Mucosa of descending colon (tissue), 3 donors: ENCODE results near the gene CDKL1. TPM values are rescaled to one million over a fixed set of nuclear protein-coding genes. Genes with fewer than 3 reads are reported as not detected.

Source experiments
- ATAC-seq: fragments of 200-7000 bp; cut with Tn5 transposase; one replicate; pipeline ENCODE4 v1.9.1; 2020; ENCODE audit warnings: mild to moderate bottlenecking, moderate library complexity
- DNase-seq, 3 donors: peaks; one replicate each; pipeline ENCODE4 v3.0.0-alpha.2; 2020
- H3K36me3 ChIP-seq: fragments of 200-600 bp; one replicate; pipeline ENCODE4 v1.8.0; 2021; ENCODE audit warnings: low read depth, mild to moderate bottlenecking
- H3K4me1 ChIP-seq: fragments of 200-600 bp; one replicate; pipeline ENCODE4 v1.8.0; 2021; ENCODE audit warnings: low read depth, mild to moderate bottlenecking
- H3K4me3 ChIP-seq: fragments of 200-600 bp; one replicate; pipeline ENCODE4 v1.8.0; 2021; ENCODE audit warnings: mild to moderate bottlenecking
- H3K9me3 ChIP-seq: fragments of 200-600 bp; one replicate; pipeline ENCODE4 v1.8.0; 2021; ENCODE audit warnings: mild to moderate bottlenecking
- intact Hi-C, 2 donors: fragments of 100-400 bp; cut with DNase I in 1 of 2; cut with micrococcal nuclease in 1 of 2; formaldehyde crosslinking; loops; one replicate each; pipeline versions ENCODE4 v1.11.0 to v1.11.1; 2022; cut with DNase I, micrococcal nuclease
- total RNA-seq, 3 donors: library from RNA; stranded (reverse); fragmentation: NEBNext Ultra II Directional in 2 of 3; extraction: Animal tissue kit (Norgen Biotek cat#: 25700) in 2 of 3; gene quantifications; one replicate each; pipeline versions ENCODE4 v1.2.1 to v1.2.4, GENCODE V29; 2021 to 2023
- TF ChIP-seq, protein P1 (sequence below): fragments of 200-600 bp; IDR thresholded peaks from one replicate; pipeline ENCODE4 v1.8.0; 2022; ENCODE audit warnings: antibody characterized with exemption, mild to moderate bottlenecking
- donor health status: DM: no; HTN: no; CAD: no; lungs with moderate emphysema.
- donor health status: DM: no; HTN: no; CAD: no.
- donor health status: DM: no; HTN: yes; CAD: no.

Gene CDKL1
- total RNA-seq, 3 donors from 2014 or later = 31.0 to 70.4 (median 53.5) TPM

- ATAC-seq (no peak), DNase-seq (no peak)
- Histone ChIP-seq H3K4me1 (peaks cover 3% of the 10 kb centered on the region), H3K9me3 (no peaks in the 10 kb centered on the region), H3K4me3 (no peak overlapping the region), H3K36me3 (no peaks in the 10 kb centered on the region)
- TF ChIP-seq, protein P1, sequence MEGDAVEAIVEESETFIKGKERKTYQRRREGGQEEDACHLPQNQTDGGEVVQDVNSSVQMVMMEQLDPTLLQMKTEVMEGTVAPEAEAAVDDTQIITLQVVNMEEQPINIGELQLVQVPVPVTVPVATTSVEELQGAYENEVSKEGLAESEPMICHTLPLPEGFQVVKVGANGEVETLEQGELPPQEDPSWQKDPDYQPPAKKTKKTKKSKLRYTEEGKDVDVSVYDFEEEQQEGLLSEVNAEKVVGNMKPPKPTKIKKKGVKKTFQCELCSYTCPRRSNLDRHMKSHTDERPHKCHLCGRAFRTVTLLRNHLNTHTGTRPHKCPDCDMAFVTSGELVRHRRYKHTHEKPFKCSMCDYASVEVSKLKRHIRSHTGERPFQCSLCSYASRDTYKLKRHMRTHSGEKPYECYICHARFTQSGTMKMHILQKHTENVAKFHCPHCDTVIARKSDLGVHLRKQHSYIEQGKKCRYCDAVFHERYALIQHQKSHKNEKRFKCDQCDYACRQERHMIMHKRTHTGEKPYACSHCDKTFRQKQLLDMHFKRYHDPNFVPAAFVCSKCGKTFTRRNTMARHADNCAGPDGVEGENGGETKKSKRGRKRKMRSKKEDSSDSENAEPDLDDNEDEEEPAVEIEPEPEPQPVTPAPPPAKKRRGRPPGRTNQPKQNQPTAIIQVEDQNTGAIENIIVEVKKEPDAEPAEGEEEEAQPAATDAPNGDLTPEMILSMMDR = no peak
- intact Hi-C loops = loop anchor here in 1 of 2 donors (10.0 kb wide), 1 partner anchor 62 kb away; no protein-coding TSS in a partner anchor
These were observed 10.6 kb upstream of the CDKL1 start for GRCh38 chr14:50407111-50407812.

GRCh38 chr14:50403419-50403818, 6.7 kb upstream of the CDKL1 start:
- peak; percentile 21 for ATAC-seq
- H3K4me1 ChIP-seq = peaks cover 3% of the 10 kb centered on the region
- TF ChIP-seq, protein P1 = no peak
- H3K9me3 ChIP-seq = no peaks in the 10 kb centered on the region
- H3K36me3 ChIP-seq = no peaks in the 10 kb centered on the region
- no peak overlapping the region for H3K4me3 ChIP-seq
- no peak for DNase-seq
- intact Hi-C loops = loop anchor here in 1 of 2 donors (10.0 kb wide), 1 partner anchor 59 kb away; no protein-coding TSS in a partner anchor

- H3K4me3 ChIP-seq = no peak overlapping the region
- no peaks in the 10 kb centered on the region for H3K36me3 ChIP-seq
- peaks cover 3% of the 10 kb centered on the region for H3K4me1 ChIP-seq
- DNase-seq (no peak), ATAC-seq (no peak)
- no peaks in the 10 kb centered on the region for H3K9me3 ChIP-seq
- TF ChIP-seq, protein P1 = no peak
- intact Hi-C loops = loop anchor here in 1 of 2 donors (10.0 kb wide), 1 partner anchor 58 kb away; no protein-coding TSS in a partner anchor
These were observed 6.3 kb upstream of the CDKL1 start for GRCh38 chr14:50402965-50403364.

- TF ChIP-seq, protein P1 = no peak
- H3K4me1 ChIP-seq = peaks cover 5% of the 10 kb centered on the region
- H3K4me3 ChIP-seq = no peak overlapping the region
- intact Hi-C loops = loop anchor here in 1 of 2 donors (10.0 kb wide), 1 partner anchor 56 kb away; no protein-coding TSS in a partner anchor
- H3K9me3 ChIP-seq = no peaks in the 10 kb centered on the region
- DNase-seq (no peak), ATAC-seq (no peak)
- no peaks in the 10 kb centered on the region for H3K36me3 ChIP-seq
These were observed 3.8 kb upstream of the CDKL1 start for GRCh38 chr14:50400461-50400860.

- TF ChIP-seq, protein P1 = no peak
- H3K4me1 ChIP-seq = peaks cover 5% of the 10 kb centered on the region
These were observed 2.8 kb upstream of the CDKL1 start for GRCh38 chr14:50399251-50400032.

More at GRCh38 chr14:50399251-50400032, 2.8 kb upstream of the CDKL1 start:
- no peaks in the 10 kb centered on the region for H3K9me3 ChIP-seq
- H3K4me3 ChIP-seq = no peak overlapping the region
- no peaks in the 10 kb centered on the region for H3K36me3 ChIP-seq
- ATAC-seq (no peak), DNase-seq (peak in 2 of 3 donors; percentile 45 to 90)
- intact Hi-C loops = loop anchor here (10.0 kb wide), 2 partner anchors 55 to 85 kb away; partner anchors contain the start of genes DMAC2L (in 1 of the 2) and L2HGDH (in 1 of the 2)
